HK-2 (cell line): ENCODE results near the gene NEDD9.

Source experiments
- DNase-seq: peaks from one replicate; pipeline ENCODE4 v3.0.0-alpha.2; 2018; ENCODE audit not compliant: unreplicated experiment

NEDD9 gene

DNA sequence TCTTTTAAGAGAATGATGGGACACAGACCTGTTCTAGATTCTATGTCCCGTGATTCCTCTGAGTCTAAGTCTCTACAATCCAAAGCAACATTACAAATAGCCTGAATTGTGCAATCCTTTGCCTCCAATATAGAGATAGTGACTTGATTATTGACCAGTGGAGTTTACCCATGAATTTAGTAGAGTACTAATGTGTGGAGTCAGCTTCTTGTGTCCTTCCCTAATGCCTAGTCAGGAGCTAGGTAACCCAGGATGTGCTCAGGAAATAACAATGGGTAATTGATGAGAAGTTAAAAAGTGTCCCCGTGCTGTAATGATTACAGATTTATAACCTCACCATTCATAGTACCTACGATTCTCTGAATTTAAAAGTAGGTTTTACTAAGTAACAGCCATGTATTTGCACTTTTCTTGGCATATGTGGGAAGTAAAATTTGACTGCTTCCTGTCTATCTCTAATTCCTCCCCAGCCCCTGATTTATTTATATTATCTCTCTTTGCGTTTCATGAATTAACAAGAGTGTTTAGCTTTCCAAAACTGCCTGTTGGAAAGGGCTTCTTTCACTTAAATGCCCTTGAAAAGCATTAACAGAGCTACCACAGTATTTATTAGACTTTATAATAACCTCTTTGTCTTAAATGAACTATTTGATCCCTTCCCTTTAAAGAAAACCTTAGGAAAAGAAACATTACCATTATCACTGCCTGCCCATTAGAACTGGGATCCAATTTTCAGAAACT lies 30.5 kb downstream of the NEDD9 start:
- no peak for DNase-seq

DNA sequence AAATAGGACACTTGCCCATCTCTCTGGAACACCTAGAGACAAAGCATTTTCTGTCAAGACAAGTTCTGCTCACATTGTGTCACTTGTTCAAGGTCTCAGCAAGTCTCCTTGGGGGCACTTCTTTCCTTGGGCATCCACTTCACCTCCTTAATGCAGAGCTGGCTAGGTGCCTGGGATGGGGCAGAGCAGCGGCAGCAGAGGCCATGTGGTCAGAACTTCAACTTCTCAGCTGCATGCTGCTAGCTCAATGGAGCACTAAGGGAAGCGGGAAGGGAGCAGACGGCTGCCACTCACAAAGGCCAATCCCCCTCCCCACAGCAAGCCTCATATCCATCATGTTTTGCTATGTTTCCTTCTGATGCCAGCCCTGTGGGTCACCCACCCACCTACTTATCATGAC lies 31.5 kb downstream of the NEDD9 start:
- DNase-seq = no peak

GRCh38 chr6:11200356-11200755 lies 32.1 kb downstream of the NEDD9 start:
- no peak for DNase-seq

- DNase-seq = no peak
Measured at GRCh38 chr6:11198663-11199603, 33.5 kb downstream of the NEDD9 start.

GRCh38 chr6:11197850-11198249 lies 34.6 kb downstream of the NEDD9 start:
- DNase-seq = no peak

GRCh38 chr6:11197175-11197536 lies 35.3 kb downstream of the NEDD9 start:
- no peak for DNase-seq

DNA sequence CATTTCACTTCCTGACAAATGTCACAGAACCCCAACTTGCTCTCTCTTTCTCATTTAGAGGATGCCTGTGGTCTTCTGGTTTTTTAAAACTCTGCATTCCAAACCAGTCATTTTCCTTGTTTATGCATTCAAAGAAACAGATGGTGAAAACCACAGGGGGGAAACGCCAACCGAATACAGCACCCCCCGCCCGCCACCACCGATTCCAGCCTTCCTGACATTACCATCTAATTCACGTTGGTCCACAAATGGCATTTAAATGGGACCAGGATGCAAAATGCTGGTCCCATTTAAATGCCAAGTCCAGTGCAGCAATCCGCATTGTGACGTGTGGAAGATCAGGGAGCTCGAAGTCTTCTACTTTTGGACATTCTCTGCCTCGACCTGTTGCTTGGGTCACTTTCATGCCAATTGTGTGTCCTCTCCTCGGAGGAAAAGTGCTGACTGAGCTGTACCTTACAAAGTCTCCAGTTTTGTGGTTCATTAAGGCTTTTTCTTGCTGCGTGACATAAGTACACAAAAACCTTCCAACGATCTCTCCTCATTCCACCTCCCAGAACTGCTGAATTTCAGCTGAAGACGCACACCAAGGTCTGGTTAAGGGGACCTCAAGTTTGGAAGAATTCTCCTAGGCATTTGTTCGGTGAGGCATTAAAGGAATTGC lies 35.8 kb downstream of the NEDD9 start:
- no peak for DNase-seq

GRCh38 chr6:11194356-11195218 lies 37.9 kb downstream of the NEDD9 start:
- DNase-seq = no peak

DNA sequence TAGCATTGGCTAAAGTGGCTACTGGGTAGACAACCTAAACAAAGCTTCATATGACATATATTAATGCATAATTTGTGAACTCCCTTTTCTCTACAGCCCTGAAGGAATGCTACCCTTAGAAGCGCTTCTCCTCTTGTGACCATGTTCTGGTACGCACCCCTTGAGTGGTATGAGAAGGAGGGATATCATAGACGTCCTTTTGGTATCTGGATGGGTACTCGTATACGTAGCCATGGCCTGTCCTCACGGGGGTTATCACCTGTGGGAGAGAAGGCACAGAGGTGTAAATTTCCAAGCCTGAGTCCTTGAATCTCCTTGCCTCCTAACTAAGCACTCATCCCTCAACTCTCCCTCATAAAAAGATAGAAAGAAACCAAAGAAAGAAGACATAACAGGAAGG lies 39.0 kb downstream of the NEDD9 start:
- no peak for DNase-seq

GRCh38 chr6:11192167-11192566 lies 40.3 kb downstream of the NEDD9 start:
- no peak for DNase-seq

DNA sequence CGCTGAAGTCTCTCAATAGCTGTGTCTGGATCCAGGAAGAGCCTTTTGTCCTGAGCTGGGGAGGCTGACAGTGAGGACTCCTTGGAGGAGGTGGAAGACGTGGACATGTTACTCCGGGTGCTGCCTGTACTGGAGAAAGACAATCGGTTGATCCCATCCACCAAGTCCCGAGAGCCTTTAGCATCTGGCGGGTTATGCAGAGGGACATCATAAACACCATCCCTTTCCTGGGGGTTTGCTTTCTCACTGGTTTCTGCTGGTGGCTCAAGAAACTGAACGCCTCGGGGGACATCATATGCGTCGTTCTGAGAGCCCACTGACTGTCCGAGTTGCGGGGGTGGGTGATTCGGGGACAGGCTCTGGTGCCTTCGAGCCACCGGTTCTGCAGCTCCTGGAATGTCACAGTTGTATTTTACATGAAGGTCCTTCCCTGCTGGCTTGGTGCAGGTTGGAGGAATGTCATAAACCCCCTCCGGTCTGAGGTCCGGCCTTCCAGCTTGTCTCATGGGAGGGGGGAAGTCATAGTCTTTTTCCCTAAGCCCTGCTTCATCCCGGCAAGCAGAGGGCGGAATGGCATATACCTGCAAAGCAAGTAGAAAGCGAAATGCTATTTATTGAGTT lies 41.7 kb downstream of the NEDD9 start:
- DNase-seq = no peak

GRCh38 chr6:11189865-11190624 lies 42.4 kb downstream of the NEDD9 start:
- DNase-seq = no peak

DNA sequence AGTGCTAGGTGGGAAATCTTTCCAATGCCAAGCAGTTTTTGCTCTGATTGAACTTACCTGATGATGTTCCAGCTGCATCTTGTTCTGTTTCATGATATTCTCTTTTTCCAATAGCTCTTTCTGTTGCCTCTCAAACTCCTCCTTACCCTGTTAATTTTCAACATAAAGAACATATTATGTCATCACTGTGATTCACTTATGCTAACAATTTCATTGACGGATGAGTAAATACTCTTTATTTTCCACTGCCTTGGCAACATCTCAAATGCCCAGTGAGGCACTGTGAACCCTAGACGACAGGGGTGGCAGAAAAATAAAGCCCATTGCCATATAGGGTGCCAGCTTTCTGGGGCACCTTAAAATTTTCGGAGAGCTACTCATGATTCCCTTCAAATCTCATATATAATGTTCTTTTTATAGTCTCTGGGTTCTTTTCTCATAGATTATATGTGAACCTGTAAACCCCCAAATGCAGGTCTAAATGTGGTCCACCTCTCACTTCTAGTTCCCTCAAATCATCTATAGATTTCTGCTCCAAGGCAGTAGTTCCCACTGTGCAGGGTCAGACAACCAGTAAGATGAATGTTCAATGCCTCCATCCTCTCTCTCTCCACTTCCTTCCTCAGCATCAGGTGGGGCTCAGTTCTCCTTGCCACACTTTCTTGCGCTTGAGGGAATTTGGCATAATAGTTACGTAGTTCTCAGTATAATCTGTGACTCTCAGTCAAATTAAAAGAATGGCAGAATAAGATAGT lies 44.1 kb downstream of the NEDD9 start:
- no peak for DNase-seq

DNA sequence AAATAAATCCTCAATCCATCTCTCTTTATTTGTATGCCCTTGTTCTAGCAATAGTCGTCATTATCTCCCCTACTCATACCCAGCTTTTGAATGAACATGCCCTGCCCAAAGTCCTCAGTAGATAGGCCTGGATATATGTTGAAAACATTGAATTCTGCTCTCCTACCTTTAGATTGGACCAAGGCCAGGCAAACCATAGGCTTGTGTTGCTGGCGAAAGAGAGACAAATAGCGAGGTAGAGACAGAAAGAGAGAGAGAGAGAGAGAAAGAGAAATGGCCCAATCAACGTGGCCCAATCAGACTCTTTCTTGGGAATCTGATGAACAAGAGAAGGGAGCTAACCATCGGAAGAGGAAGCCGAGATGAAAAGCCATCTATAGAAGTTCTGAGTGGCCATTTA lies 45.2 kb downstream of the NEDD9 start:
- no peak for DNase-seq

- no peak for DNase-seq
Measured at GRCh38 chr6:11185204-11185842, 47.1 kb downstream of the NEDD9 start.

- no peak for DNase-seq
Measured at GRCh38 chr6:11183761-11184362, 48.6 kb downstream of the NEDD9 start.

DNA sequence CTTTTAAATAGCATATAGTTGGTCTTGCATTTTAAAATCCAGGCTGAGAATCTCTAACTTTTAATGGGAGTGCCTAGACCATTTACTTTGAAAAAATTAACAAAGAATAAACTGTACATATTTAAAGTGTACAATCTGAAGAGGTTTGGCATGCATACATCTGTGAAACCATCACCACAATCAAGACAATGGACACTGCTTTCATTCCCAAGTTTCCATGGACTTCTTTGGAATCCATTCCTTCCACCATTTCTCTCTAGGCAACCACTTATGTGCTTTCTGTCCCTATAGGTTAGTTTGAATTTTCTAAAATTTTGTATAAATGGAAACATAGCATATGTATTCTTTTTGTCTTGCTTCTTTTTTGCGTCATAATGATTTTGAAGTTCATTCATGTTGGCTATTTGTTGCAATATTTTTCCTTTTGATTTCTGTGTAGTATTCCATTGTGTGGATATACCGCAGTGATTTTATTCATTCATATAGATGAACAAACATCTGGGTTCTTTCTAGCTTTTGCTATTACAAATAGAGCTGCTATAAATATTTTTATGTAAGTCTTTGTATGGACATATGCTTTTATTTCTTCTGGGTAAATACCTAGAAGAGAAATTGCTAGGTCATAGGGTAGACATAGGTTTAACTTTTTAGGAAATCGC lies 50.9 kb downstream of the NEDD9 start:
- DNase-seq = no peak
